Ramos (cell line): ENCODE measurements around the gene JAK1.

Source experiments
- in situ Hi-C: fragments of 300-500 bp; cut with MboI; formaldehyde crosslinking; loops from one replicate; pipeline ENCODE4 v1.14.3; 2022; ENCODE audit warnings: low sequenced_read_pairs; ENCODE audit not compliant: unreplicated experiment

Gene JAK1

GRCh38 chr1:64980745-64981600, 14.6 kb upstream of the JAK1 start:
- in situ Hi-C loops = no loop called here

- in situ Hi-C loops = no loop called here
These were observed 13.0 kb upstream of the JAK1 start for GRCh38 chr1:64979358-64979757.

GRCh38 chr1:64976361-64976760, 10.0 kb upstream of the JAK1 start:
- in situ Hi-C loops = no loop called here

GRCh38 chr1:64975740-64976139, 9.4 kb upstream of the JAK1 start:
- in situ Hi-C loops = no loop called here

- in situ Hi-C loops = no loop called here
These were observed 8.8 kb upstream of the JAK1 start for GRCh38 chr1:64975127-64975526.

GRCh38 chr1:64974288-64974825, 8.0 kb upstream of the JAK1 start:
- in situ Hi-C loops = no loop called here

GRCh38 chr1:64973061-64973647, 6.8 kb upstream of the JAK1 start:
- in situ Hi-C loops = no loop called here

GRCh38 chr1:64969305-64970046, 3.1 kb upstream of the JAK1 start:
- in situ Hi-C loops = no loop called here

GRCh38 chr1:64967381-64967780, 1.0 kb upstream of the JAK1 start:
- in situ Hi-C loops = no loop called here

GRCh38 chr1:64965366-64966157, 787 bp downstream of the JAK1 start:
- in situ Hi-C loops = no loop called here

GRCh38 chr1:64963466-64963865, 2.9 kb downstream of the JAK1 start:
- in situ Hi-C loops = no loop called here

GRCh38 chr1:64962441-64962840, 3.9 kb downstream of the JAK1 start:
- in situ Hi-C loops = no loop called here

- in situ Hi-C loops = no loop called here
These were observed 4.4 kb downstream of the JAK1 start for GRCh38 chr1:64961923-64962322.

GRCh38 chr1:64960731-64961130, 5.6 kb downstream of the JAK1 start:
- in situ Hi-C loops = no loop called here

GRCh38 chr1:64959986-64960385, 6.4 kb downstream of the JAK1 start:
- in situ Hi-C loops = no loop called here

- in situ Hi-C loops = no loop called here
These were observed 9.5 kb downstream of the JAK1 start for GRCh38 chr1:64956733-64957441.

GRCh38 chr1:64956010-64956640, 10.2 kb downstream of the JAK1 start:
- in situ Hi-C loops = no loop called here

- in situ Hi-C loops = no loop called here
These were observed 11.0 kb downstream of the JAK1 start for GRCh38 chr1:64955097-64956009.
